Measurements from ENCODE around the gene ERGIC3. TPM values are rescaled to one million over a fixed set of nuclear protein-coding genes. Genes with fewer than 3 reads are reported as not detected.

ERGIC3 gene
- total and polyA plus RNA-seq, 2 donors (not counting 3 experiments of a cell fraction or from before 2014, with no cell fraction given) = 203 to 419 TPM

DNA sequence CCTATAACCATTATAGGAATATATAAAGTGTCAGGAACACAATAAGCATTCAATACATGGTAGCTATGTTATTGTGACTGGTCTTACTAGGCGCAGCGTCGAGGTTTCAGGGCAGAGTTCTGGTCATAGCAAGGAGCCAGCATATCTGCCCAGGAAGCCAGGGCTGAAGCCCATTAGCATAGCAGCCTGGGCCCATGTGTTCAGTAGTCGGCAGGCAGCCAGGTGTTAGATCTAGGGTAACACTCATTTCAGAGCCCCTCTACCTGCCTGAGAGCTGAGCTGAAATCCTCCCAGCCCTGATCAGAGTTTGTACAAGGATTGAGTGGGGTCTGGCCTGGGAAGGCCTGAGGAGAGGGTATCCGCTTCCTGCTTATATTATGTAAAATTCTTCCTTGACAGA lies 44.6 kb upstream of the ERGIC3 start:
- intact Hi-C loops (cut with micrococcal nuclease) = no loop called here
- Histone ChIP-seq H3K9me3 (replicated peaks; ENCODE audit: control insufficient read depth, insufficient read depth, low read length) (no peaks in the 10 kb centered on the region), H3K4me3 (replicated peaks in 1 of 3; ENCODE audit: insufficient read depth in 1 of 3, low read depth in 1 of 3, low read length in 3 of 3) (no peak overlapping the region), H2AFZ (ENCODE audit: low read depth, low read length) (no peak overlapping the region), H4K20me1 (replicated peaks; ENCODE audit: control insufficient read depth, extremely low read depth, insufficient read depth, low read length) (no peaks in the 10 kb centered on the region), H3K27me3 (ENCODE audit: control insufficient read depth in 2 of 2, insufficient read depth in 2 of 2, low read length in 2 of 2) (no peaks in the 10 kb centered on the region), H3K4me1 (ENCODE audit: control insufficient read depth, extremely low read depth, insufficient read depth, low read length) (no peaks in the 10 kb centered on the region), H3K79me2 (ENCODE audit: control insufficient read depth, insufficient read depth, low read length) (no peaks in the 10 kb centered on the region), H3K9ac (replicated peaks; ENCODE audit: extremely low read depth, insufficient read depth, low read length) (no peak overlapping the region), H3K36me3 (ENCODE audit: control insufficient read depth in 2 of 2, extremely low read depth in 1 of 2, insufficient read depth in 2 of 2, low read length in 2 of 2) (peaks cover 14 to 36% of the 10 kb centered on the region in 2 experiments), H3K27ac (ENCODE audit: insufficient read depth, low read depth, low read length) (no peak overlapping the region), H3K4me2 (ENCODE audit: insufficient read depth, low read length) (no peak overlapping the region), H3K9me1 (replicated peaks; ENCODE audit: control insufficient read depth, extremely low read depth, insufficient read depth, low read length) (no peaks in the 10 kb centered on the region)
- FAIRE-seq (no peak), DNase-seq (ENCODE audit: low read depth, low spot score) (no peak)
- ChIA-PET CTCF (interaction anchor here (1.4 kb wide), 1 partner anchor 9 kb away, joined by 3 read pairs; no protein-coding TSS in a partner anchor), POLR2A (no interaction called here)
- dilution Hi-C loops (cut with MboI; ENCODE audit: extremely low pct_ligation_motif_present, low sequenced_read_pairs) = no loop called here
- BruUV-seq (replicated peaks) = no TSS peak
- TF ChIP-seq, protein P1, sequence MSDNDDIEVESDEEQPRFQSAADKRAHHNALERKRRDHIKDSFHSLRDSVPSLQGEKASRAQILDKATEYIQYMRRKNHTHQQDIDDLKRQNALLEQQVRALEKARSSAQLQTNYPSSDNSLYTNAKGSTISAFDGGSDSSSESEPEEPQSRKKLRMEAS (IDR thresholded peaks at IDR 0.05; ENCODE audit: insufficient read depth, insufficient read length) = no peak
- TF ChIP-seq EZH2 (IDR thresholded peaks at IDR 0.05; ENCODE audit: borderline replicate concordance, low read depth, low read length, severe bottlenecking) = no peak
- TF ChIP-seq POLR2AphosphoS5 (IDR thresholded peaks at IDR 0.05; ENCODE audit: insufficient read depth, low read depth, low read length) = no peak
- no peak for TF ChIP-seq MYC (IDR thresholded peaks at IDR 0.05; ENCODE audit: low read depth, low read length)
- TF ChIP-seq JUN (IDR thresholded peaks at IDR 0.05; ENCODE audit: borderline replicate concordance, insufficient read depth, insufficient read length, low read depth) = no peak
- TF ChIP-seq, protein P2, sequence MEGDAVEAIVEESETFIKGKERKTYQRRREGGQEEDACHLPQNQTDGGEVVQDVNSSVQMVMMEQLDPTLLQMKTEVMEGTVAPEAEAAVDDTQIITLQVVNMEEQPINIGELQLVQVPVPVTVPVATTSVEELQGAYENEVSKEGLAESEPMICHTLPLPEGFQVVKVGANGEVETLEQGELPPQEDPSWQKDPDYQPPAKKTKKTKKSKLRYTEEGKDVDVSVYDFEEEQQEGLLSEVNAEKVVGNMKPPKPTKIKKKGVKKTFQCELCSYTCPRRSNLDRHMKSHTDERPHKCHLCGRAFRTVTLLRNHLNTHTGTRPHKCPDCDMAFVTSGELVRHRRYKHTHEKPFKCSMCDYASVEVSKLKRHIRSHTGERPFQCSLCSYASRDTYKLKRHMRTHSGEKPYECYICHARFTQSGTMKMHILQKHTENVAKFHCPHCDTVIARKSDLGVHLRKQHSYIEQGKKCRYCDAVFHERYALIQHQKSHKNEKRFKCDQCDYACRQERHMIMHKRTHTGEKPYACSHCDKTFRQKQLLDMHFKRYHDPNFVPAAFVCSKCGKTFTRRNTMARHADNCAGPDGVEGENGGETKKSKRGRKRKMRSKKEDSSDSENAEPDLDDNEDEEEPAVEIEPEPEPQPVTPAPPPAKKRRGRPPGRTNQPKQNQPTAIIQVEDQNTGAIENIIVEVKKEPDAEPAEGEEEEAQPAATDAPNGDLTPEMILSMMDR (IDR thresholded peaks at IDR 0.05; ENCODE audit: extremely low read depth in 1 of 2, insufficient read depth in 1 of 2, low read depth in 1 of 2, low read length in 2 of 2) = no peak
- no peak for TF ChIP-seq FOS (IDR thresholded peaks at IDR 0.05; ENCODE audit: borderline replicate concordance, insufficient read depth, low read length)
- TF ChIP-seq GATA2 (IDR thresholded peaks at IDR 0.05; ENCODE audit: insufficient read depth, insufficient read length, low read depth, low read length) = no peak
- TF ChIP-seq POLR2A (IDR thresholded peaks at IDR 0.05; ENCODE audit: low read depth, low read length) = no peak
